Measurements from ENCODE around the gene NUP58.

The NUP58 gene

GRCh38 chr13:25377244-25377962, 76.0 kb downstream of the NUP58 start:
- no peak for DNase-seq (ENCODE audit: low read depth in 2 of 2)

DNA sequence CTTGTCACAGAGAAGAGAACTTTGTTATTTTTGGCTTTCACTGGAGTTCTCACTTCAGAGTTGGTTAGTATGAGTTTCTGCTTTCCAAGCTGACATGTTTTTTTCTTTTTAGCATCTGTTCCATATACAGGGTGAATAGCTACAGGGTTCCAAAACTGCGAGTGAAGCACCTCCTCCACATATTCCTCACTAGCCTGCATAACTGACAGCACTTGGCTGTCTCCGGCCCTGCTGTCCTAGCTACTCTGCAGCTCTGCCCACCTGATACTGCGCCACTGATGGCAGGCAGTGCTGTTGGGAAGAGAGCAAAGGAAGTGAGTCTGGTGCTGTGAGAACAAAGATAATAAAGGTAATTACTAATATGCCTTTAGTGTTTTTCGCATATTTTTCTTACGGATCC, 77.1 kb downstream of the NUP58 start:
- no peak for DNase-seq (ENCODE audit: low read depth in 2 of 2)

DNA sequence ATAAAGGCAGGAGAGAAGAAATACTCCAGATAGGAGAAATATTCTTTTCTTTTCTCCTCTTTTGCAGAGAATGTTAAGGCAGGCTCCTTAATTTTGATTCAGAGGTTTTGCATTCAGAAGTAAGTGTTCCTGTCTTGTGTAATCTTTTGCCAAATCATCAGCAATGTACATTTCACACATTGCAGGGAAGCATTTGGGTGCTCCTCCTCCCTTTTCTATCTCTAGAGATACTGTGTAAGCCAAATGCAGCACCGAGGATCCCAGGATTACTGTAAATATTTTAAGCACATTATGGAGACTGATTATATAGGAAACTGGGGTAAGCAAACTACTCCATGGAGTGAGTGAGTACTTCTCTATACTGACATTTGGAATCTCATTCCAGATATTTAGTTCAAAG, 77.6 kb downstream of the NUP58 start:
- DNase-seq (ENCODE audit: low read depth in 2 of 2) = no peak

GRCh38 chr13:25380082-25380481, 78.7 kb downstream of the NUP58 start:
- no peak for DNase-seq (ENCODE audit: low read depth in 2 of 2)

DNA sequence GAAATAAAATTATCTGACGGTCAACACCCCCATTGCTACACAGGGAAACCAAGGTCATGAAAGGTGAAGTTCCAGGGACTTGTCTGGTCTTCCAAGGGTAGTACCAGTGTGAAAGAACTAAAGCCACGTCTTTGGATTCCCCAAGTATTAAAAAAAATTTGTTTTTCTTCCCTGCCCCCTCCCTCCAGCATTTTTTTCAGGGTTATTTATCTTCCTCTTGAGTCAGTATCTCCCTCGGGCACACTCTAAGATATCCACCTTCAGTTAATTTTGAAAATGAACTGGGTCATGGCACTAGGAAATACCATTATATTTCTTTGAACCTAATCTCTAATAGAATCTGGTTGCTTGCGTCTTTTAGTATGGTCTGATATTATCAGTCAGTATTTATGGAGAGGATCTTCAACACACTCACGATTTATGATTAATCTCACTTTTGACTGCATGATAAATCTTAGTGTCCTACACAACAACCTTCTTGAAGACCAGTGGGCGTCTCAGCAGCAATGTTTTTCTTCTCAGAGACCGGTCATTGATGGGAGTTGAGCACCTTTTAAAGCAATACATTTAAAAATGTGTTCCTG, 79.4 kb downstream of the NUP58 start:
- DNase-seq (ENCODE audit: low read depth in 2 of 2) = no peak

- no peak for DNase-seq (ENCODE audit: low read depth in 2 of 2)
Observed at GRCh38 chr13:25384758-25385410, 83.5 kb downstream of the NUP58 start.

DNA sequence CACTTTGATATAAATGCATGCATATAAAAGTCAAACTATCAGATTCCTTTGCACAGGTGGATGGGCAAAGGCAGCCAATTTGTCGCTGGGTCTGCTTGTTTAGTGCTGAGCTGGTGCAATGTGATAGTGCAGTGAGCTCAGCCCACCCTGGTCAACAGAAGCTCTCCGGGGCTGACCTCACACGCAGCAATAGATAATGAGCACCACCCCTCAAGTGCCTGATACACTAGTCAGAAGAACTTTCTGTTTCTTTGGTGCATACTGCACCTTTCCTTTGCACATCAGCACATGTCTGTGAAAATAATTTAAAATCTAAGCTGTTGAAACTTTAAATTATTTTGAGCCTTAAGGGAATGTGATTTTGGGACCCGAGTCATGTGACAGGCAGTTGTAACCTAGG, 90.5 kb downstream of the NUP58 start:
- DNase-seq (ENCODE audit: low read depth in 2 of 2) = no peak
